OCI-LY7 (cell line): ENCODE data around the gene ELMO1. TPM values are rescaled to one million over a fixed set of nuclear protein-coding genes. Genes with fewer than 3 reads are reported as not detected.

Experiments used
- BruUV-seq: library from RNA; stranded (reverse); fragments of 400-500 nt; replicated peaks from 2 replicates; lab custom pipeline; 2021; lab: Mats Ljungman, UMichigan
- CTCF ChIA-PET: fragments of 300-600 bp; sonication (Branson Sonifier 250); formaldehyde crosslinking; loops from one replicate; lab custom pipeline; 2022; ENCODE audit warnings: antibody characterized with exemption; ENCODE audit not compliant: unreplicated experiment; lab: Charles Lee
- POLR2A ChIA-PET: fragments of 300-600 bp; sonication (Branson Sonifier 250); formaldehyde crosslinking; loops from one replicate; lab custom pipeline; 2022; ENCODE audit warnings: antibody characterized with exemption; lab: Charles Lee
- DNase-seq: peaks from one replicate; pipeline ENCODE4 v3.0.0-alpha.2; 2015; ENCODE audit warnings: low spot score
- H2AFZ ChIP-seq: fragments of 200-600 bp; sonication (generic), shearing (Covaris generic); 2 replicates; pipeline ENCODE4 v1.6.1; 2014; ENCODE audit warnings: mild to moderate bottlenecking, antibody characterized with exemption, low read length, moderate library complexity
- H3K27ac ChIP-seq: fragments of 200-600 bp; sonication (generic); 2 replicates; pipeline ENCODE4 v1.5.1; 2014; ENCODE audit warnings: mixed run types, low read depth, mild to moderate bottlenecking, moderate library complexity, low read length, inconsistent platforms; ENCODE audit not compliant: poor library complexity, severe bottlenecking
- H3K36me3 ChIP-seq: fragments of 200-600 bp; sonication (generic); 2 replicates; pipeline ENCODE4 v1.6.1; 2014; ENCODE audit warnings: mild to moderate bottlenecking, antibody characterized with exemption, low read length, moderate library complexity, mixed read lengths; ENCODE audit not compliant: insufficient read depth
- H3K4me1 ChIP-seq: fragments of 200-600 bp; sonication (generic); 2 replicates; pipeline ENCODE4 v1.5.1; 2014; ENCODE audit warnings: mild to moderate bottlenecking, low read length; ENCODE audit not compliant: insufficient read depth, poor library complexity, severe bottlenecking
- H3K4me2 ChIP-seq: fragments of 200-600 bp; sonication (generic); 2 replicates; pipeline ENCODE4 v1.6.1; 2014; ENCODE audit warnings: mild to moderate bottlenecking, low read length
- H3K4me3 ChIP-seq: fragments of 200-600 bp; sonication (generic); 2 replicates; pipeline ENCODE4 v1.5.1; 2014; ENCODE audit warnings: mild to moderate bottlenecking, low read depth, low read length; ENCODE audit not compliant: poor library complexity, severe bottlenecking
- H3K79me2 ChIP-seq: fragments of 200-600 bp; sonication (generic); 2 replicates; pipeline ENCODE4 v1.6.1; 2016; ENCODE audit warnings: low read depth, mild to moderate bottlenecking, low read length, moderate library complexity, mixed read lengths; ENCODE audit not compliant: insufficient read depth
- H3K9me2 ChIP-seq: fragments of 200-600 bp; sonication (generic); 2 replicates; pipeline ENCODE4 v1.6.1; 2016; ENCODE audit warnings: mild to moderate bottlenecking, low read length, mixed read lengths; ENCODE audit not compliant: insufficient read depth
- H3K9me3 ChIP-seq: fragments of 200-600 bp; sonication (generic); 2 replicates; pipeline ENCODE4 v1.6.1; 2014; ENCODE audit warnings: mild to moderate bottlenecking, mixed run types, low read length, mixed read lengths
- H4K20me1 ChIP-seq: fragments of 200-600 bp; sonication (generic); 2 replicates; pipeline ENCODE4 v1.6.1; 2014; ENCODE audit warnings: mild to moderate bottlenecking, antibody characterized with exemption, low read length, moderate library complexity, mixed read lengths; ENCODE audit not compliant: insufficient read depth
- CTCF ChIP-seq: fragments of 200-600 bp; sonication (generic); conservative IDR thresholded peaks from 2 replicates; pipeline ENCODE4 v1.5.1; 2014; ENCODE audit warnings: mild to moderate bottlenecking, antibody characterized with exemption, low read length, moderate library complexity, mixed read lengths
- EZH2phosphoT487 ChIP-seq: fragments of 200-600 bp; sonication (generic); IDR thresholded peaks from 2 replicates; pipeline ENCODE4 v1.6.1; 2018; ENCODE audit warnings: low read depth, borderline replicate concordance, mild to moderate bottlenecking, mixed run types, antibody characterized with exemption, low read length, moderate library complexity, mixed read lengths
- intact Hi-C: fragments of 100-400 bp; cut with micrococcal nuclease; formaldehyde crosslinking; loops from one replicate; pipeline ENCODE4 v1.10.0; 2022; ENCODE audit not compliant: unreplicated experiment
- total RNA-seq, 2 experiments: library from RNA; depleted of rRNA in 1 of 2; stranded (reverse); fragments of >200 nt in 1 of 2; shearing (Covaris generic) in 1 of 2; gene quantifications; 2 replicates each; pipeline ENCODE4 v1.2.3, GENCODE V29; 2014 to 2022

The ELMO1 gene
- total RNA-seq, 2 experiments from 2014 or later: 101 to 103 TPM

GRCh38 chr7:36898186-36898585 lies 550.5 kb downstream of the ELMO1 start:
- TF ChIP-seq EZH2phosphoT487 (no peak), CTCF (no peak)
- no peaks in the 10 kb centered on the region for H3K4me1 ChIP-seq
- BruUV-seq: no TSS peak
- H3K36me3 ChIP-seq: peaks cover 5% of the 10 kb centered on the region; the same call in 1 of the 2 replicates
- intact Hi-C loops: no loop called here
- no peak for DNase-seq
- H3K9me3 ChIP-seq: no peaks in the 10 kb centered on the region
- H2AFZ ChIP-seq: no peak overlapping the region
- H3K79me2 ChIP-seq: no peaks in the 10 kb centered on the region
- H3K9me2 ChIP-seq: no peaks in the 10 kb centered on the region
- ChIA-PET POLR2A (no interaction called here), CTCF (no interaction called here)
- H3K4me2 ChIP-seq: no peak overlapping the region
- no peak overlapping the region for H3K4me3 ChIP-seq
- H4K20me1 ChIP-seq: no peaks in the 10 kb centered on the region
- no peak overlapping the region for H3K27ac ChIP-seq

DNA sequence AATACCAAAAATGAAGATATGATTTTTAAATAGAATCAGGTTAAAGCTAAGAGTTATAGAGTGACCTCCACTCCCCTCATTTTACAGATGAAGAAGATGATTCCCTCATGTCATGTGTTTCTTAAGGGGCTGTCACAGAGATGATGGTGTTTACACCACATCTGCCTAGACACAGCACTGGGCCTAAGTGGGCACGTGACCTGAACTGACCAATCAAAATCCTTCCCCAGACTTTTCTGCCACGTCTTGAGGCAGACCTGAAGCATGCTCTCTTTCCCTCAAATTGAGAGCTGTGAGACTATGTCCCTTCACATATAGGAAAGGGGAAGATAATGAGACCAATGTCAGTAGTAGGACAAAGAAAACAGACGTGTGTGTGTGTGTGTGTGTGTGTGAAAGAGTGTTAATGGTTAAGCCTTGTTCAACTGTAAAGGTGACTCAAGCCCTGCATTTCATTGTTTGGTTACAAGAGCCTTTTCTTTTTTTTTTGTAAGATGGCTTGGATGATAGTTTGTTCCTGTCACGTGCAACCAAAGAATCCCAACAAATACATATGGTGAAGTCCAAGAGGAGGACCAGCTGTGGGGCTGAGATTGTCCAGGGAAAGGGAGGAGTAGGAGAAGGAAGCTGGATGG lies 551.6 kb downstream of the ELMO1 start:
- ChIA-PET POLR2A (interaction anchor here (0.9 kb wide), 1 partner anchor 18 kb away, joined by 3 read pairs; no protein-coding TSS in a partner anchor), CTCF (no interaction called here)
- H3K79me2 ChIP-seq: no peaks in the 10 kb centered on the region
- intact Hi-C loops: no loop called here
- H3K9me2 ChIP-seq: no peaks in the 10 kb centered on the region
- H3K4me1 ChIP-seq: no peaks in the 10 kb centered on the region
- H3K4me2 ChIP-seq: no peak overlapping the region
- BruUV-seq: no TSS peak
- TF ChIP-seq CTCF: no peak
- no peak for TF ChIP-seq EZH2phosphoT487
- H3K4me3 ChIP-seq: no peak overlapping the region
- no peaks in the 10 kb centered on the region for H4K20me1 ChIP-seq
- no peak overlapping the region for H2AFZ ChIP-seq
- peaks cover 16% of the 10 kb centered on the region for H3K36me3 ChIP-seq
- DNase-seq: no peak
- no peak overlapping the region for H3K27ac ChIP-seq
- H3K9me3 ChIP-seq: no peaks in the 10 kb centered on the region

- Histone ChIP-seq H3K9me2 (no peaks in the 10 kb centered on the region), H3K27ac (no peak overlapping the region), H3K4me3 (no peak overlapping the region), H4K20me1 (no peaks in the 10 kb centered on the region), H3K4me1 (no peaks in the 10 kb centered on the region), H3K9me3 (no peaks in the 10 kb centered on the region), H3K36me3 (peaks cover 23% of the 10 kb centered on the region), H2AFZ (no peak overlapping the region), H3K79me2 (no peaks in the 10 kb centered on the region), H3K4me2 (no peak overlapping the region)
- TF ChIP-seq EZH2phosphoT487 (no peak), CTCF (no peak)
- no peak for DNase-seq
- BruUV-seq: no TSS peak
- intact Hi-C loops: no loop called here
- CTCF ChIA-PET: no interaction called here
- POLR2A ChIA-PET: no interaction called here
Observed at GRCh38 chr7:36896418-36896817, 552.2 kb downstream of the ELMO1 start.
